Right forelimb (tissue), 1 donor: Measurements from ENCODE around the gene TEKT2.

Experiments
- DNase-seq: peaks from one replicate; pipeline ENCODE4 v3.0.0-alpha.2; 2018

The TEKT2 gene

GRCh38 chr1:36109041-36109679 lies 25.3 kb downstream of the TEKT2 start:
- DNase-seq, result no peak

DNA sequence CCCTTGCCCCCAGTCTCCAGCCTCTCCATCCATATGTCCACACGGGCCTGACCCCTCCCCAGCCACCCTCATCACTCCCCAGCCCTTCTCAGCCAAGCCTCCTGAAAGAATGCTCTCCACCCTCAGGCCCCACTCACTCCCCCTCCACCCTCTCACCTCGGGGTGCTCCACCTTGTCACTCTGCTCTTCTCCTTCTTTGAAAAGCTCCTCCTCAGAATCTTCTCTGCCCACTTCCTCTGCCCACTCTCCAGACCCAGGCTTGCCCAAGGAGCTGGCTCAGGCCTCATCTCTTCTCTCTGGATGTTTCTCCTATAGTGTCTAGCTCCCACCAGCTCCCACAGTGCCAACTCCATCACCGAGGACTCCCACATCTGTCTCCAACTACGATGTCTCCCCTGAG lies 27.3 kb downstream of the TEKT2 start:
- no peak for DNase-seq

DNA sequence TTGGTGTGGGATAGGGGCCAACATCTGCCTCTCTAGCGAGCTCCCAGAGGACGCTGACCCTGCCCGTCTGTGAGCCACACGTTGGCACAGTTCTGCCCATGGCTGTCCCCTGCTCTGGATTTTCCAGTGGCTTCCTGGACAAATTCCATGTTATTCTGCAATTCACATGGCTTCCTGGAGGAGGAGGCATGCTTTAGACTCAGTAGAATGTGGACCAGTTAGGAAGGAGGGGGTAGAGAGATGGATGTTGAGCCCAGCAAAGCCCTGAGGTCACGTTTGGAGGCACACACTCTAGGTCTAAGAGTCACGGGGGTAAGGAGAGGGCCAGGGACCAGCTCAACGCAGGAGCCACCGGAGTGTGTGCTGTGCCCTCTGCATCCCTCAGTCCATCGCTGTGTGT lies 28.9 kb downstream of the TEKT2 start:
- DNase-seq, result no peak

DNA sequence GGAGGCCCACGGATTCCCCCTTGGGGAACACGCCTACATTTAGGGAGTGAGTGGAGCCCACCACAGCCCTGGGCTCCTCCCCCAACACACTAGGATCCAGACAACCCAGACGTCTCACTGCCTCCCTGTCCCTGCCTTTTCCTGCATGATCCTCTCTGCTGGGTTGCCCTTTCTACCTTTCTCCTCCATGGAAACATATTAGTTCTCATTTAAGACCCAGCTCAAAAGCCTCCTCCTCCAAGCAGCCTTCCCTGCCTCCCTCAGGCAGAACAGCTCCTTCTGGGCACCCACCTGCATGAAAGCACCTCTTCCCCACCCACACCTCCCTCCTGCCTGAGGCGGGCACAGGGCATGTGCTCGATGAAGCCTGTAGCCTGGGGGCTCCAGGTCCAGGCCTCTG lies 30.5 kb downstream of the TEKT2 start:
- DNase-seq, result no peak

GRCh38 chr1:36115200-36115669 lies 31.3 kb downstream of the TEKT2 start:
- DNase-seq, result peak; percentile 88

GRCh38 chr1:36115931-36116330 lies 32.0 kb downstream of the TEKT2 start:
- no peak for DNase-seq

GRCh38 chr1:36116901-36117300 lies 33.0 kb downstream of the TEKT2 start:
- DNase-seq, result peak; percentile 76

- no peak for DNase-seq
Observed at GRCh38 chr1:36118447-36119204, 34.7 kb downstream of the TEKT2 start.

DNA sequence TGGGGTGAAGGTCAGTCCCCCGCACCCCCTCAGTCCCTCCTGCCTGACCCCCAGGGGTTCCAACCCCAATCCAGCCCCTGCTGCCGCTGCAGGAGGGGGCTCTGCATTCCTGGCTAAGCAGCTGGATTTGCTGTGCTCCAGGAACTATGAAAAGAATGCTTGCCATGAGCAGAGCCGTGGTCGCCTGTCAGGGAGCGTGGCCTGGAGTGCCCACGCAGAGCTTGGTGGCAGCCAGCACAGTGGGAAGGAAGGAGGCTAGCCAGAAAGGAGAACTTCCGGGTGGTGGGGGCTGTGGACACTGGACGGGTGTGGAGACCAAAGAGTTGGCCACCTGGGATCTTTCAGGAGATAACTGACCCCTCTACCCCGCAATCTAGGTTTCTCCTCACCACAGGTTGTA lies 35.6 kb downstream of the TEKT2 start:
- no peak for DNase-seq

DNA sequence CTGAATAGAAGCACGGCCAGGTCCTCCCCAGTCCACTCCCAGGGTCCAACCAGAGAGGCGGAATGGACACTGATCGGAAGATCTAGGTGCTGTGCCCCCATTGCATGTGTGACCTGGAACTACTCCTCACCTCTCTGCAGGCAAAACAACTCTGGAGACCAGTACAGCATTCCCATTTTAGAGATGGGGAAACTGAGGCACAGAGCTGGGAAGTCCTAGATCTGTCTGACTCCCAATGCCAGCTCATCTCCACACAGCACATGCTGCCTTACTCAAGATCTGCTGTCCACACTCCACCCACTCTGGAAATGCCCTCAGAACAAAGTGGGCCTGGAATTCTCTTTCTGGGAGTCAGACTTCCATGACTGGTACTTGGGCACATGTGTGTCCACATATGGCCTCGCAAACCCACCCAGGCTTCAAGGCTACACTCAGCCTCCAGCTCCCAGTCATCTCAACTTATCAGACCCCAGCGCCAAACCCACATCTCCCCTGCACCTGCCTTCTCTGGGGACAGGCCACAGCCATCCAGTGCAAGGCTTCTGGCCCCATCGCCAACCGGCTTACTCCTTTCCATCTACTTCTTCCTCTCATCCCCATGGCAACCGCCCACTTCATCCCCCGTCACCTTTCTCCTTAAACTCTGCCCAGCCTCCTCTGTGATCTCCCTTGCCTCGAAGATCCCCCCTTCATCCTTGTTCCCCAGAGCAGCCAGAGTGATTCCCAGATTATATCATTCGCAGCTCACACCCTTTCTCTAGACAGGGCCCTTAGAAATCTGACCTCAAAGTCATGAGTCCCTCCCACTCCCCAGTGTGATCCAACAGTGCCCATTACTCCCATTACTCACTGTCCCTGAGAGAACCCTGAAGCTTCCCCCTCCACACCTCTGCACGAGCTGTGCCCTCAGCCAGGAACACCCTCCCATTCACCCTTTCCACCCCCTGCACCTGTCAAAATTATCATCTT lies 38.5 kb downstream of the TEKT2 start:
- no peak for DNase-seq

- no peak for DNase-seq
Observed at GRCh38 chr1:36123356-36123755, 39.5 kb downstream of the TEKT2 start.

- no peak for DNase-seq
Observed at GRCh38 chr1:36124404-36125128, 40.7 kb downstream of the TEKT2 start.

DNA sequence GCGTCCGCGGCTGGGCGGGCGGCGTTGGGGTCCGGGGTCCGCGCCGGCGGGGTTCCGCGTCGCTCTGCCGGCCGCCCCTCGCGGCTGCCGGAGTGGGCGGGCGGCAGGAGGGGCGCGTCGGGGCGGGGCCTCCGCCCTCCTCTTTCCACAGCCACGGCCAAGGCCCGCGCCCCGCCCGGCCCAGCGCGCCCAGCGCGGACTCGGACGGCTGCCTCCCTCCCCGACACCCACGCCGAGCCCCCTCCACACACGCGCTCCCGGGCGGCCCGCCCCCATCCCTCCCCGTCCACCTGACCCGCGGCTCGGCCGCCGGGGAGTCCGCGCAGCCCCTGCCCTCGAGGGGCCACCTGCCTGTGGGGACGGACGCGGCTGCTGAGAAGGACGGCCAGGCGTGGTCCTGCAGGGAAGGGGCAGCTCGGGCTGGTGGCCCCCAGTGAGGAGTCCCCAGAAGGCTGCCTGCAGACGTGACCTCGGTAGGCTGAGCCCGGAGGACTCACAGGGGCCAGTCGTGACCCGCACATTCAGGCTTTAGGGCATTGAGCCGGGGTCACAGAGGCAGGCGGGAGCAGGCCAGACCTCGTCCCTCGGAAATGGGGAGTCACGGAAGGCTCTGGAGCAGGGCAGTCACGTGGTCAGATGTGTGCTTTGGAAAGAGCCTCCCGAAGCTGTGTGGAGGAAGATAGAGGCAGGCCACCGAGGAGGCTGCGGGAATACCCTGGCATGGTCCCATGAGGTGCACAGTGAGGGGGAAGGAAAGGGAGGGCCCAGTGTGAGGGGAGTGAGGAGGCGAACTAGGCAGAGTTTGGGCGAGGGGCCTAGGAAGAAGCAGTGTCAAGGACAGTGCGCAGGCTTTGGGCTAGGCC lies 41.5 kb downstream of the TEKT2 start, which contains the start of gene COL8A2:
Gene COL8A2, minus strand, starts transcription at position 94 of the 863 bp plus-strand sequence. CDS start 24,980 bp downstream, outside the sequence.
- DNase-seq, result peak; percentile 82

- no peak for DNase-seq
Observed at GRCh38 chr1:36126005-36126716, 42.3 kb downstream of the TEKT2 start.

DNA sequence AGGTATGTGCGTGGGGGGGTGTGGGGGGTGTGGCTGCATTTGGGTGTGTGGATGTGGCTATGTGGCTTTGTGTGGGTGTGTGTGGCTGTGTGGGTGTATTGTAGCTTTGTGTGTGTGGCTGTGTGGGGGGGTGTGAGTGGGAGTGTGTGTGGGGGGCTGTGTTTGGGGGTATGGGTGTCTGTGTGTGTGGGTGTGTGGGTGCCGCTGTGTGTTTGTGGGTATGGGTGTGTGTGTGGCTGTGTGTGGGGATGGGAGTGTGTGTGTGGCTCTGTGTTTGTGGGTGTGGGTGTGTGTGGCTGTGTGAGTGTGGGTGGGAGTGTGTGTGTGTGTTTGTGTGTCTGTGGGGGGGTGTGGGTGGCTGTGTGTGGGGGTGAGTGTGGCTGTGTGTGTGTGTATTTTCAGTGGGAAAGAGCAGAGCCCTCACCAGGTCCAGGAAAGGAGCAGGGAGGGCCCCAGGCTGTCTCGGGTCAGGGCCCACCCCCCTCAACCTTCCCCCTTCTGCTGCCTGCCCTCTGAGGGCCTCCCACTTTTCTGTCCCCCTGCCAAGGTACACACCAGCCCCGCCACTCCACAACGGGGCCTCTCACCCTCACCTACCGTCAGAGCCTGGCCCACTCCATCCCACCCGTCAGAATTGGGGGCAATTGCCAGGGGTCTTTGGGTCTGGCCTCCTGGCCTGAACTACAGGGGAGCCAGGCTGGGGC lies 43.1 kb downstream of the TEKT2 start:
- DNase-seq, result no peak

DNA sequence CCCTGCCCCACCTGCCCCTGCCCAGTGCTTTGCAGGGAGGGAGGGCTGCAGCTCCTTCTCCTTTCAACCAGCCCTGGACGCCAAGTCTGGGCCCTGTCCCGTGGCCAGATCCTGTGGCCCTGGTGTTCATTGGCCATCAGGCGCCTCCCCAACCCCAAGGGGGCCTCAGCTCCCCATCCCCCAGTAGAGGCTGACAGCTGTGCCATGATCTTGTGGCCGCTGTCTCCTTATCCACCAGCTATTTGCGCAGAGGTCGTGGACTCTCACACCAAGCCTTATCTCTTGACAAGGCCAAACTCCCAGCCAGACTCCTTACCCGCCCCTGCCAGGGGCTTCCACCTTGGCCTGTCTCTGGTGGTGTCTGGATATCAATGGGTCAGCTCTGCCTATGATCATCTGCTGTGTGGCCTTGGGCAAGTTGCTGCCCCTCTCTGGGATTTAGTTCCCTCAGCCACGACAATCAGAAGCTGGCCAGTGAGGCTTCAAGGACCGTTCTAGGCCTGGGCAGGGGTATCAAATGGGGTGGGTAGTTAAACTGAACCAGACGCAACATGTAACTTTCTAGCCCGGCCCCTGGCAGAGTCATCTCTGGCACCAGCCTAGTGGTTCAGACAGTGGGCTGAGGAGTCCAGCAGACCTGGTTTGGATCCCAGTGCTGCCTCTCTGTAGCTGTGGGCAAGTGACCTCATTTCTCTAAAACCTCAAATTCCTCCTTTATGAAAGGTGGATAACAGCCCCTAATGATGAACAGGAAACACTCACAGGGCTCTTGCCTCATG lies 44.4 kb downstream of the TEKT2 start:
- no peak for DNase-seq

DNA sequence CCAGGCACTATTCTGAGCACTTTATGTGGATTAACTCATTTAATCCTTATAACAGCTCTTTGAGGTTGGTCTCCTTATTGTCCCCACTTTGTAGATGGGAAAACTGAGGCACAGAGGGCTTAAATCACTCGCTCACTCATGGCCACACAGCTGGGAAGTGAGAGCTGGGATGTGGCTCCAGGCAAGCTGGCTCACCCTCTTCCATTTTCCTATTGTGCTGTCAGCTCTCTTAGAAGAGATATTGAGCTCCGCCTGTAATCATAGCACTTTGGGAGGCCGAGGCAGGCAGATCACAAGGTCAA lies 45.0 kb downstream of the TEKT2 start:
- DNase-seq, result no peak

DNA sequence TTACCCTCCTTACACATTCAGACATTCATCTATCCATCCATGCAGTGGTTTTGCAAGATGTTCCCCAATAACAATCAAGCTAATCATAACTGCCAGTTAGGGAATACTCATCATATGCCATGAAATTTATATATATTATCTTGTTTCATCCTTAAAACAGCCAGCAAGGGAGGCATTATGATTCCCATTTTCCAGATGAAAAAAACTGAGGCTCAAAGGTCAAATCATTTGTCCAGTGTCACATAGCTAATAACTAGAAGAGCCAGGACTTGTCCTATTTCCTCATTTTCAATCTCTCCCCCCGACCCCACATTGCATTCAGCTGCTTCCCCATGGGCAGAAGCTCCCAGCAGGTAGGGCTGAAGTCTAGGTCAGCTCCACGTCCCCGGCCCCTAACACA lies 48.1 kb downstream of the TEKT2 start:
- no peak for DNase-seq

DNA sequence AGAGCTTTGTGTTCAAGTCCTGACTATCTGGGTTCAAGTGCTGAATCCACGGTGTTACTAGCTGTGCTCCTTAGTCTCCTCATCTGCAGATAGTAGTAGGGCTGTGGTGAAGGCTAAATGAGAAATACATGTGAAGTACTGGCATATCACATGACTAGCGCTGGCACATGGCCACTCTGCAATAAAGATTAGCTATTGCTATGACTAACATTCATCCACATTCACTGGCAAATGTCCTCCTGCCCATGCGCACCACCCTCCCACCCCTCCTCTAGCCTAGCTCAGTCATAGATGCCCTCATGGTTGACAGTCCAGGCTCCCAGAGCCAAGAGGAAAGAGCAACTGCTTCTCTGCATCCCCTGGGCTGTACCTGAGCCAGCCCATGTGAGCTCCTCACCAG lies 49.6 kb downstream of the TEKT2 start:
- peak; percentile 69 for DNase-seq

DNA sequence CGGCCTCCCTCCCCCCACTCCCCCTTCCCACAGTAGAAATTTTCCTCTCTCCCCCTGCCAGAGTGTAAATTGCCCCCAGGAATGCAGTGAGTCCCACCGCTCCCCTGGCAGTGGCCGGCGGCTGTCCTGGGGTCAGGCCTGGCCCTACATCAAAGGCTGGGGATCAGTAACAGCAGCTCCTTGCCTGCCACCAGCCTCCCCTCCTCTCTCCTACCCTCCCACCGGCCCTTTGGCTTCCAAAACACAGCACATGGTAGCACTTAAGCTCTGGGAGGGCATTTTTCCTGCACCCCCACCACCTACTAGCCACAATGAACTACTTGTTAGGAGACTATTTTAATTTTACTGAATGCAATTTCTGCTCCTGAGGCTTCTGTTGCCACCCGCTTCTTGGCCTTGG lies 50.1 kb downstream of the TEKT2 start:
- DNase-seq, result no peak
